ENCODE data around the gene CCDC121.
A peak's percentile ranks its signal among the peaks of the same experiment; 100 is the strongest.
"Not testable (repeated sequence)": the region's sequence is repeated elsewhere in the genome, so short reads cannot be mapped to it uniquely, and the experiment has no call there.

Gene CCDC121

GRCh38 chr2:27634291-27634690 is 5.5 kb upstream of the CCDC121 start:
- no peak for FAIRE-seq

GRCh38 chr2:27630257-27630656 is 1.4 kb upstream of the CCDC121 start:
- not testable (repeated sequence) for FAIRE-seq

- FAIRE-seq, result no peak
Observed at GRCh38 chr2:27627963-27628766, 647 bp downstream of the CCDC121 start.

- FAIRE-seq, result not testable (repeated sequence)
Observed at GRCh38 chr2:27626921-27627320, 1.9 kb downstream of the CCDC121 start.

- FAIRE-seq, result not testable (repeated sequence)
Observed at GRCh38 chr2:27626323-27626722, 2.5 kb downstream of the CCDC121 start.

- FAIRE-seq, result no peak
Observed at GRCh38 chr2:27624943-27625342, 3.9 kb downstream of the CCDC121 start.

GRCh38 chr2:27622921-27623384 is 5.9 kb downstream of the CCDC121 start:
- FAIRE-seq, result no peak

GRCh38 chr2:27621524-27621923 is 7.3 kb downstream of the CCDC121 start:
- no peak for FAIRE-seq

GRCh38 chr2:27615316-27615715 is 13.5 kb downstream of the CCDC121 start:
- no peak for FAIRE-seq

- no peak for FAIRE-seq
Observed at GRCh38 chr2:27613985-27614384, 14.8 kb downstream of the CCDC121 start.

GRCh38 chr2:27606611-27607010 is 22.2 kb downstream of the CCDC121 start:
- no peak for FAIRE-seq

GRCh38 chr2:27596627-27597026 is 32.2 kb downstream of the CCDC121 start:
- no peak for FAIRE-seq

- FAIRE-seq, result not testable (repeated sequence)
Observed at GRCh38 chr2:27595412-27595811, 33.4 kb downstream of the CCDC121 start.

GRCh38 chr2:27594020-27594703 is 34.6 kb downstream of the CCDC121 start:
- FAIRE-seq, result not testable (repeated sequence)

GRCh38 chr2:27593240-27593639 is 35.6 kb downstream of the CCDC121 start:
- FAIRE-seq, result no peak

GRCh38 chr2:27591745-27592144 is 37.1 kb downstream of the CCDC121 start:
- FAIRE-seq, result no peak

GRCh38 chr2:27588308-27588707 is 40.5 kb downstream of the CCDC121 start:
- FAIRE-seq, result no peak

- FAIRE-seq, result no peak
Observed at GRCh38 chr2:27587025-27587424, 41.8 kb downstream of the CCDC121 start.

- no peak for FAIRE-seq
Observed at GRCh38 chr2:27584597-27584996, 44.2 kb downstream of the CCDC121 start.

- FAIRE-seq, result no peak
Observed at GRCh38 chr2:27583390-27583915, 45.4 kb downstream of the CCDC121 start.

- FAIRE-seq, result peak; percentile 93
Observed at GRCh38 chr2:27582695-27583389, 46.0 kb downstream of the CCDC121 start, which contains the start of gene ZNF512. ZNF512 (plus strand) TSS chr2:27583042; CDS start chr2:27583113, 71 bp downstream.

- no peak for FAIRE-seq
Observed at GRCh38 chr2:27582129-27582694, 46.6 kb downstream of the CCDC121 start.

Measured in A204.1 (cell line).